SK-N-SH treated with all-trans-retinoic acid at 6 μM for 48 hours (cell line): ENCODE data around the gene DIP2C.

ENCODE experiments used
- ATAC-seq: fragments of 200-7000 bp; cut with Tn5 transposase; 3 replicates; pipeline ENCODE4 v1.9.1; 2020; ENCODE audit warnings: mild to moderate bottlenecking, moderate library complexity
- ARNTL ChIP-seq: fragments of 450-650 bp; formaldehyde crosslinking; IDR thresholded peaks from 2 replicates; pipeline ENCODE4 v1.5.0; 2020; ENCODE audit warnings: low read depth, mild to moderate bottlenecking, moderate library complexity, borderline replicate concordance
- BACH2 ChIP-seq: fragments of 250-450 bp; sonication (Bioruptor Pico); IDR thresholded peaks from 2 replicates; pipeline ENCODE4 v1.9.0; 2021; ENCODE audit warnings: mild to moderate bottlenecking, borderline replicate concordance
- ESRRG ChIP-seq: fragments of 250-450 bp; sonication (Bioruptor Pico); IDR thresholded peaks from 2 replicates; pipeline ENCODE4 v1.6.1; 2021; ENCODE audit warnings: mild to moderate bottlenecking
- OSR1 ChIP-seq: fragments of 250-450 bp; sonication (Bioruptor Pico); IDR thresholded peaks from 2 replicates; pipeline ENCODE4 v1.8.0; 2022; ENCODE audit warnings: moderate library complexity, mild to moderate bottlenecking, inconsistent platforms
- RARB ChIP-seq: fragments of 250-450 bp; sonication (Bioruptor Pico); IDR thresholded peaks from 2 replicates; pipeline ENCODE4 v1.8.0; 2021; ENCODE audit warnings: mild to moderate bottlenecking, moderate library complexity
- TCF4 ChIP-seq: fragments of 250-450 bp; sonication (Bioruptor Pico); IDR thresholded peaks from 2 replicates; pipeline ENCODE4 v1.8.0; 2021; ENCODE audit warnings: mild to moderate bottlenecking, moderate library complexity, borderline replicate concordance
- TOX ChIP-seq: fragments of 250-450 bp; sonication (Bioruptor Pico); IDR thresholded peaks from 2 replicates; pipeline ENCODE4 v1.8.0; 2021; ENCODE audit warnings: mild to moderate bottlenecking, moderate library complexity, borderline replicate concordance
- ZC3H10 ChIP-seq: fragments of 250-450 bp; sonication (Bioruptor Pico); IDR thresholded peaks from 2 replicates; pipeline ENCODE4 v1.5.1; 2021; ENCODE audit warnings: mild to moderate bottlenecking, moderate library complexity
- ZFP3 ChIP-seq: fragments of 250-450 bp; sonication (Bioruptor Pico); IDR thresholded peaks from 2 replicates; pipeline ENCODE4 v1.5.0; 2020; ENCODE audit warnings: mild to moderate bottlenecking, moderate library complexity
- ZNF8 ChIP-seq: fragments of 450-650 bp; formaldehyde crosslinking; IDR thresholded peaks from 2 replicates; pipeline ENCODE4 v1.5.0; 2020; ENCODE audit warnings: mild to moderate bottlenecking, moderate library complexity
- TF ChIP-seq, protein P1 (sequence below): fragments of 250-450 bp; sonication (Bioruptor Pico); IDR thresholded peaks from 2 replicates; pipeline ENCODE4 v1.5.0; 2020; ENCODE audit warnings: mild to moderate bottlenecking, moderate library complexity
- TF ChIP-seq, protein P2 (sequence below): fragments of 250-450 bp; sonication (Bioruptor Pico); IDR thresholded peaks from 2 replicates; pipeline ENCODE4 v1.5.1; 2020; ENCODE audit warnings: low read depth, mild to moderate bottlenecking, moderate library complexity
- TF ChIP-seq, protein P3 (sequence below): fragments of 250-450 bp; sonication (Bioruptor Pico); IDR thresholded peaks from 2 replicates; pipeline ENCODE4 v1.8.0; 2020; ENCODE audit warnings: mild to moderate bottlenecking, moderate library complexity, borderline replicate concordance
- TF ChIP-seq, protein P4 (sequence below): fragments of 250-450 bp; sonication (Bioruptor Pico); IDR thresholded peaks from 2 replicates; pipeline ENCODE4 v1.5.1; 2021; ENCODE audit warnings: mild to moderate bottlenecking, moderate library complexity
- TF ChIP-seq, protein P5 (sequence below): fragments of 250-450 bp; sonication (Bioruptor Pico); IDR thresholded peaks from 2 replicates; pipeline ENCODE4 v1.8.0; 2021; ENCODE audit warnings: low read depth, mild to moderate bottlenecking, moderate library complexity, borderline replicate concordance

Gene DIP2C

DNA sequence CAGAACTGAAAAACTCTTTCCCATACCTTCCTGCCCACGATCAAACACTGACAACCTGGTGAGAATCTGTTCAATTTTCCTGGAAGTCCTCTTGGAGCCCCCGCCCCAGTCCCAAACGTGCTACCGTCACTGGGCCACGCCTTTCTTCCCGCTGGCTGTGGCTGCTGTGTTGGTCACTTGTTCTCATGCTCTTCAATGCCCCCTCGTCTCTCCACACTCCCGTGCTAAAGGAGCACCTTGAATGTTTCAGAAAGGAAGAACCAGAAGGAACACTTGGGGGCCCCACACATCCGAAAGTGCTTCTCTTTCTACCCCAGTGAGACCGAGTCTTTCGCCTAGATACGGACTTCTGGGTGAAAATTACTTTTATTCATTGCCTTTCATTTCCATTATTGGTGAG is 215.1 kb downstream of the DIP2C start:
- ATAC-seq, result no peak
- TF ChIP-seq ZC3H10 (CRISPR knock-in tag), result no peak
- TF ChIP-seq, protein P1, sequence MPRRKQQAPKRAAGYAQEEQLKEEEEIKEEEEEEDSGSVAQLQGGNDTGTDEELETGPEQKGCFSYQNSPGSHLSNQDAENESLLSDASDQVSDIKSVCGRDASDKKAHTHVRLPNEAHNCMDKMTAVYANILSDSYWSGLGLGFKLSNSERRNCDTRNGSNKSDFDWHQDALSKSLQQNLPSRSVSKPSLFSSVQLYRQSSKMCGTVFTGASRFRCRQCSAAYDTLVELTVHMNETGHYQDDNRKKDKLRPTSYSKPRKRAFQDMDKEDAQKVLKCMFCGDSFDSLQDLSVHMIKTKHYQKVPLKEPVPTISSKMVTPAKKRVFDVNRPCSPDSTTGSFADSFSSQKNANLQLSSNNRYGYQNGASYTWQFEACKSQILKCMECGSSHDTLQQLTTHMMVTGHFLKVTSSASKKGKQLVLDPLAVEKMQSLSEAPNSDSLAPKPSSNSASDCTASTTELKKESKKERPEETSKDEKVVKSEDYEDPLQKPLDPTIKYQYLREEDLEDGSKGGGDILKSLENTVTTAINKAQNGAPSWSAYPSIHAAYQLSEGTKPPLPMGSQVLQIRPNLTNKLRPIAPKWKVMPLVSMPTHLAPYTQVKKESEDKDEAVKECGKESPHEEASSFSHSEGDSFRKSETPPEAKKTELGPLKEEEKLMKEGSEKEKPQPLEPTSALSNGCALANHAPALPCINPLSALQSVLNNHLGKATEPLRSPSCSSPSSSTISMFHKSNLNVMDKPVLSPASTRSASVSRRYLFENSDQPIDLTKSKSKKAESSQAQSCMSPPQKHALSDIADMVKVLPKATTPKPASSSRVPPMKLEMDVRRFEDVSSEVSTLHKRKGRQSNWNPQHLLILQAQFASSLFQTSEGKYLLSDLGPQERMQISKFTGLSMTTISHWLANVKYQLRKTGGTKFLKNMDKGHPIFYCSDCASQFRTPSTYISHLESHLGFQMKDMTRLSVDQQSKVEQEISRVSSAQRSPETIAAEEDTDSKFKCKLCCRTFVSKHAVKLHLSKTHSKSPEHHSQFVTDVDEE, result no peak
- TF ChIP-seq, protein P2, sequence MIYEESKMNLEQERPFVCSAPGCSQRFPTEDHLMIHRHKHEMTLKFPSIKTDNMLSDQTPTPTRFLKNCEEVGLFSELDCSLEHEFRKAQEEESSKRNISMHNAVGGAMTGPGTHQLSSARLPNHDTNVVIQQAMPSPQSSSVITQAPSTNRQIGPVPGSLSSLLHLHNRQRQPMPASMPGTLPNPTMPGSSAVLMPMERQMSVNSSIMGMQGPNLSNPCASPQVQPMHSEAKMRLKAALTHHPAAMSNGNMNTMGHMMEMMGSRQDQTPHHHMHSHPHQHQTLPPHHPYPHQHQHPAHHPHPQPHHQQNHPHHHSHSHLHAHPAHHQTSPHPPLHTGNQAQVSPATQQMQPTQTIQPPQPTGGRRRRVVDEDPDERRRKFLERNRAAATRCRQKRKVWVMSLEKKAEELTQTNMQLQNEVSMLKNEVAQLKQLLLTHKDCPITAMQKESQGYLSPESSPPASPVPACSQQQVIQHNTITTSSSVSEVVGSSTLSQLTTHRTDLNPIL, result no peak
- no peak for TF ChIP-seq RARB (CRISPR knock-in tag)
- TF ChIP-seq, protein P3, sequence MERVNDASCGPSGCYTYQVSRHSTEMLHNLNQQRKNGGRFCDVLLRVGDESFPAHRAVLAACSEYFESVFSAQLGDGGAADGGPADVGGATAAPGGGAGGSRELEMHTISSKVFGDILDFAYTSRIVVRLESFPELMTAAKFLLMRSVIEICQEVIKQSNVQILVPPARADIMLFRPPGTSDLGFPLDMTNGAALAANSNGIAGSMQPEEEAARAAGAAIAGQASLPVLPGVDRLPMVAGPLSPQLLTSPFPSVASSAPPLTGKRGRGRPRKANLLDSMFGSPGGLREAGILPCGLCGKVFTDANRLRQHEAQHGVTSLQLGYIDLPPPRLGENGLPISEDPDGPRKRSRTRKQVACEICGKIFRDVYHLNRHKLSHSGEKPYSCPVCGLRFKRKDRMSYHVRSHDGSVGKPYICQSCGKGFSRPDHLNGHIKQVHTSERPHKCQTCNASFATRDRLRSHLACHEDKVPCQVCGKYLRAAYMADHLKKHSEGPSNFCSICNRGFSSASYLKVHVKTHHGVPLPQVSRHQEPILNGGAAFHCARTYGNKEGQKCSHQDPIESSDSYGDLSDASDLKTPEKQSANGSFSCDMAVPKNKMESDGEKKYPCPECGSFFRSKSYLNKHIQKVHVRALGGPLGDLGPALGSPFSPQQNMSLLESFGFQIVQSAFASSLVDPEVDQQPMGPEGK, result no peak
- no peak for TF ChIP-seq ARNTL (CRISPR knock-in tag)
- TF ChIP-seq OSR1, result no peak
- no peak for TF ChIP-seq TOX (CRISPR knock-in tag)
- TF ChIP-seq, all 23 proteins: peak for 0

GRCh38 chr10:472241-472910 is 217.1 kb downstream of the DIP2C start:
- TF ChIP-seq, protein P3, result no peak
- TF ChIP-seq OSR1, result no peak
- no peak for TF ChIP-seq ESRRG
- TF ChIP-seq, protein P4, sequence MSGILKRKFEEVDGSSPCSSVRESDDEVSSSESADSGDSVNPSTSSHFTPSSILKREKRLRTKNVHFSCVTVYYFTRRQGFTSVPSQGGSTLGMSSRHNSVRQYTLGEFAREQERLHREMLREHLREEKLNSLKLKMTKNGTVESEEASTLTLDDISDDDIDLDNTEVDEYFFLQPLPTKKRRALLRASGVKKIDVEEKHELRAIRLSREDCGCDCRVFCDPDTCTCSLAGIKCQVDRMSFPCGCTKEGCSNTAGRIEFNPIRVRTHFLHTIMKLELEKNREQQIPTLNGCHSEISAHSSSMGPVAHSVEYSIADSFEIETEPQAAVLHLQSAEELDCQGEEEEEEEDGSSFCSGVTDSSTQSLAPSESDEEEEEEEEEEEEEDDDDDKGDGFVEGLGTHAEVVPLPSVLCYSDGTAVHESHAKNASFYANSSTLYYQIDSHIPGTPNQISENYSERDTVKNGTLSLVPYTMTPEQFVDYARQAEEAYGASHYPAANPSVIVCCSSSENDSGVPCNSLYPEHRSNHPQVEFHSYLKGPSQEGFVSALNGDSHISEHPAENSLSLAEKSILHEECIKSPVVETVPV (CRISPR knock-in tag), result no peak
- TF ChIP-seq, protein P5, sequence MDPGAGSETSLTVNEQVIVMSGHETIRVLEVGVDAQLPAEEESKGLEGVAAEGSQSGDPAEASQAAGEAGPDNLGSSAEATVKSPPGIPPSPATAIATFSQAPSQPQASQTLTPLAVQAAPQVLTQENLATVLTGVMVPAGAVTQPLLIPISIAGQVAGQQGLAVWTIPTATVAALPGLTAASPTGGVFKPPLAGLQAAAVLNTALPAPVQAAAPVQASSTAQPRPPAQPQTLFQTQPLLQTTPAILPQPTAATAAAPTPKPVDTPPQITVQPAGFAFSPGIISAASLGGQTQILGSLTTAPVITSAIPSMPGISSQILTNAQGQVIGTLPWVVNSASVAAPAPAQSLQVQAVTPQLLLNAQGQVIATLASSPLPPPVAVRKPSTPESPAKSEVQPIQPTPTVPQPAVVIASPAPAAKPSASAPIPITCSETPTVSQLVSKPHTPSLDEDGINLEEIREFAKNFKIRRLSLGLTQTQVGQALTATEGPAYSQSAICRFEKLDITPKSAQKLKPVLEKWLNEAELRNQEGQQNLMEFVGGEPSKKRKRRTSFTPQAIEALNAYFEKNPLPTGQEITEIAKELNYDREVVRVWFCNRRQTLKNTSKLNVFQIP, result no peak
- TF ChIP-seq TOX (CRISPR knock-in tag), result no peak
- no peak for TF ChIP-seq TCF4 (CRISPR knock-in tag)
- TF ChIP-seq ARNTL (CRISPR knock-in tag), result no peak
- TF ChIP-seq, all 23 proteins: peak for 0
- ATAC-seq, result no peak

GRCh38 chr10:470339-471003 is 219.0 kb downstream of the DIP2C start:
- TF ChIP-seq ESRRG, result no peak
- TF ChIP-seq, protein P3, result no peak
- TF ChIP-seq OSR1, result no peak
- TF ChIP-seq ARNTL (CRISPR knock-in tag), result no peak
- TF ChIP-seq ZNF8 (CRISPR knock-in tag), result no peak
- TF ChIP-seq, protein P4 (CRISPR knock-in tag), result no peak
- no peak for TF ChIP-seq ZFP3 (CRISPR knock-in tag)
- TF ChIP-seq TCF4 (CRISPR knock-in tag), result no peak
- TF ChIP-seq BACH2, result no peak
- no peak for ATAC-seq
